Mesothelial cell of epicardium (in vitro differentiated cells): ENCODE results near the gene PTPRG. TPM values are rescaled to one million over a fixed set of nuclear protein-coding genes. Genes with fewer than 3 reads are reported as not detected.
"Not testable (repeated sequence)": the region's sequence is repeated elsewhere in the genome, so short reads cannot be mapped to it uniquely, and the experiment has no call there.

Source experiments
- DNase-seq, 2 experiments: peaks; one replicate each; pipeline ENCODE4 v3.0.0; 2021; ENCODE audit warnings: low spot score in 2 of 2; ENCODE audit not compliant: unreplicated experiment in 2 of 2
- H3K27ac Mint-ChIP-seq: 2 replicates; pipeline ENCODE4 v1.8.0; 2021; ENCODE audit warnings: mixed read lengths
- H3K27me3 Mint-ChIP-seq: 2 replicates; pipeline ENCODE4 v1.8.0; 2021; ENCODE audit warnings: low read depth, mixed read lengths
- H3K36me3 Mint-ChIP-seq: 2 replicates; pipeline ENCODE4 v1.8.0; 2021; ENCODE audit warnings: mixed read lengths
- H3K4me1 Mint-ChIP-seq: 2 replicates; pipeline ENCODE4 v1.8.0; 2021; ENCODE audit warnings: mixed read lengths
- H3K4me3 Mint-ChIP-seq: 2 replicates; pipeline ENCODE4 v1.8.0; 2021; ENCODE audit warnings: mild to moderate bottlenecking, moderate library complexity, mixed read lengths
- H3K9me3 Mint-ChIP-seq: 2 replicates; pipeline ENCODE4 v1.8.0; 2021; ENCODE audit warnings: mixed read lengths
- CTCF ChIP-seq: fragments of 200-600 bp; sonication (generic); IDR thresholded peaks from one replicate; pipeline ENCODE4 v1.5.0; 2021; ENCODE audit warnings: antibody characterized with exemption; ENCODE audit not compliant: unreplicated experiment
- total RNA-seq: library from RNA; stranded (reverse); gene quantifications from 3 replicates; pipeline ENCODE4 v1.2.1, GENCODE V29; 2021

PTPRG gene
- total RNA-seq, 1 donor from 2014 or later, result 40.4 TPM

- Mint-ChIP-seq H3K4me3 (no peak overlapping the region), H3K9me3 (peaks cover 5% of the 10 kb centered on the region), H3K27ac (no peak overlapping the region), H3K36me3 (no peaks in the 10 kb centered on the region), H3K4me1 (peaks cover 3% of the 10 kb centered on the region), H3K27me3 (no peaks in the 10 kb centered on the region)
- TF ChIP-seq CTCF, result no peak
- no peak for DNase-seq
Observed at GRCh38 chr3:61545716-61546115, 15.7 kb upstream of the PTPRG start.

GRCh38 chr3:61547625-61548024 is 13.7 kb upstream of the PTPRG start:
- no peaks in the 10 kb centered on the region for H3K4me1 Mint-ChIP-seq
- H3K9me3 Mint-ChIP-seq, result peaks cover 15% of the 10 kb centered on the region
- H3K27me3 Mint-ChIP-seq, result no peaks in the 10 kb centered on the region
- H3K27ac Mint-ChIP-seq, result no peak overlapping the region
- DNase-seq, result no peak
- no peak overlapping the region for H3K4me3 Mint-ChIP-seq
- H3K36me3 Mint-ChIP-seq, result no peaks in the 10 kb centered on the region
- TF ChIP-seq CTCF, result no peak

- H3K4me3 Mint-ChIP-seq, H3K4me1 Mint-ChIP-seq, DNase-seq, H3K27ac Mint-ChIP-seq, H3K36me3 Mint-ChIP-seq, H3K27me3 Mint-ChIP-seq: not testable (repeated sequence)
- peaks cover 15% of the 10 kb centered on the region for H3K9me3 Mint-ChIP-seq
Observed at GRCh38 chr3:61552704-61553103, 8.7 kb upstream of the PTPRG start.

- Mint-ChIP-seq H3K9me3 (peaks cover 5% of the 10 kb centered on the region), H3K27me3 (peaks cover 11% of the 10 kb centered on the region), H3K36me3 (no peaks in the 10 kb centered on the region), H3K4me3 (peak overlapping the region; percentile 87), H3K4me1 (peaks cover 16% of the 10 kb centered on the region), H3K27ac (peak overlapping the region; percentile 97)
- no peak for DNase-seq
- TF ChIP-seq CTCF, result no peak
Observed at GRCh38 chr3:61559136-61559731, 2.1 kb upstream of the PTPRG start.

GRCh38 chr3:61560517-61561373 is 626 bp upstream of the PTPRG start:
- Mint-ChIP-seq H3K36me3 (no peaks in the 10 kb centered on the region), H3K27me3 (peaks cover 16% of the 10 kb centered on the region), H3K27ac (peak overlapping the region; percentile 97), H3K4me3 (peak overlapping the region; percentile 87), H3K9me3 (peaks cover 5% of the 10 kb centered on the region), H3K4me1 (peaks cover 25% of the 10 kb centered on the region)
- peak; percentile 58 to 83 for DNase-seq
- TF ChIP-seq CTCF, result no peak

- H3K9me3 Mint-ChIP-seq, result peaks cover 5% of the 10 kb centered on the region
- H3K27ac Mint-ChIP-seq, result peak overlapping the region; percentile 84
- DNase-seq, result peak in 1 of 2 experiments; percentile 53
- no peak for TF ChIP-seq CTCF
- H3K4me3 Mint-ChIP-seq, result peak overlapping the region; percentile 87
- no peaks in the 10 kb centered on the region for H3K36me3 Mint-ChIP-seq
- H3K27me3 Mint-ChIP-seq, result peaks cover 22% of the 10 kb centered on the region
- H3K4me1 Mint-ChIP-seq, result peaks cover 25% of the 10 kb centered on the region
Observed at GRCh38 chr3:61562042-61562720, 810 bp downstream of the PTPRG start.
